GM21528 (cell line): Measurements from ENCODE around the gene NMNAT1.
"Not testable (repeated sequence)": the region's sequence is repeated elsewhere in the genome, so short reads cannot be mapped to it uniquely, and the experiment has no call there.

Experiments
- ATAC-seq: cut with Tn5 transposase; IDR thresholded peaks from one replicate; pipeline ENCODE4 v1.9.1; 2021; ENCODE audit warnings: mild to moderate bottlenecking, moderate library complexity; ENCODE audit not compliant: unreplicated experiment, low FRiP score

NMNAT1 gene

DNA sequence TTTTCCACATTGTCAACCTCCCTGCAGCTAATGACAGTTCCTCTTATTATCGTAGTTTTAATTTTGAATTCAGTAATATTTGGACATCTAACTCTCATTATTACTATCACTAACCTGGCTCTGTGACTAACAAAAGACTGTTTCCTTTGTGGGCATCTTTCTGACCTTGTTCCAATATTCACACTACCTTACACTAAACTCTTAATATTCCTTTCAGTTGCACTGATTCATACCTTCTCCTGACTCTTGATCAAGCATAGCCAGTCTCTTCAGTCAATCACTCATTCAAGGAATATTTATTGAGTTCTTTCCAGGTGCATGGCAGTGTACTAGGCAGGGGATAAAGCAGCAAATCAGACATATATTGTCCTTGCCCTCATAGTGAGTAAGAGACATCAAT is 25.4 kb upstream of the NMNAT1 start:
- ATAC-seq, result no peak

DNA sequence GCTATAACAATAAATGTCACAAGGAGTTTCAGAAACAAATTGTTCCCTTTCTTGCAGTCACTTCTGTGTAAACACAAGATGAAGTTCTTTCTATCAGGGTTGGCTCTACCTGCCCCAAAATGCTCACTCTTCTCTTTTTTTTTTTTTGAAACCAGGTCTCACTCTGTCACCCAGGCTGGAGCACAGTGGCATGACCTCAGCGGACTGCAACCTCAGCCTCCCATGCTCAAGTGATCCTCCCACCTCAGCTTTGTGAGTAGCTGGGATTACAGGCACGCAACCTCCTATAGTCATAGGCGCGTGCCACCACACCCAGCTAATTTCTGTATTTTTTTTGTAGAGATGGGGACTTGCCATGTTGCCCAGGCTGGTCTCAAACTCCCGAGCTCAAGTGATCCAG is 22.7 kb upstream of the NMNAT1 start:
- ATAC-seq, result no peak

DNA sequence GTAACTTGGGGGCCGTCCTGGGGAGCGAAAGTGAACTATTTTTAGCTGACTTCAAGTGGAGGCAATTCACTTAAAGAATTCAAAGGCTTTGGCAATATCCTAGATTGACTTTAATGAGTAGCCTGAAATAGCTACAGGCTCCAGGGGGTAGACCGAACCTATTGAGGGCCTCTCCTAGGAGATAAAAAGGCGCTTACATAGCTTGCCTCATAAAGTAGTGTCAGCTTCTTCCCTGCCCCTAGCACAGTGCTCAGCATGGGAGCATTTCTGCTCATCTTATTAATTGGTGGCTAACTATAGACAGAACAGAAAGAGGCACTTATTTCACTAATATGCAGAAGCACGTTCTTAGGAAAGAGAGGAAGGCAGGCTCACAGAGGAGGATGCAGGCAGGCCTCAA is 20.9 kb upstream of the NMNAT1 start:
- ATAC-seq, result no peak

DNA sequence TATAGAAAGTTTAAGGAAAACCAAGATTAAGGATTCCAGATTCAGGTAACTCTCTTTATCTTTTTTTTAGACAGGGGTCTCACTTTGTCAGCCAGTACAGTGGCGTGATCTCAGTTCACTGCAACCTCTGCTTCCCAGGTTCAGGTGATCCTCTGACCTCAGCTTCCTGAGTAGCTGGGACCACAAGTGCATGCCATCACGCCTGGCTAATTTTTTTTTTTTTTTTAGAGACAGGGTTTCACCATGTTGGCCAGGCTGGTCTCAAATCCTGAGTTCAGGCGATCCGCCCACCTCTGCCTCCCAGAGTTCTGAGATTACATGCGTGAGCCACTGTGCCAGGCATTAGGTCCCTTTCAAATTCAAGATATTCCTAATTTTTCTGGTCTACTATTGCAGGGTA is 16.0 kb upstream of the NMNAT1 start:
- ATAC-seq, result no peak

DNA sequence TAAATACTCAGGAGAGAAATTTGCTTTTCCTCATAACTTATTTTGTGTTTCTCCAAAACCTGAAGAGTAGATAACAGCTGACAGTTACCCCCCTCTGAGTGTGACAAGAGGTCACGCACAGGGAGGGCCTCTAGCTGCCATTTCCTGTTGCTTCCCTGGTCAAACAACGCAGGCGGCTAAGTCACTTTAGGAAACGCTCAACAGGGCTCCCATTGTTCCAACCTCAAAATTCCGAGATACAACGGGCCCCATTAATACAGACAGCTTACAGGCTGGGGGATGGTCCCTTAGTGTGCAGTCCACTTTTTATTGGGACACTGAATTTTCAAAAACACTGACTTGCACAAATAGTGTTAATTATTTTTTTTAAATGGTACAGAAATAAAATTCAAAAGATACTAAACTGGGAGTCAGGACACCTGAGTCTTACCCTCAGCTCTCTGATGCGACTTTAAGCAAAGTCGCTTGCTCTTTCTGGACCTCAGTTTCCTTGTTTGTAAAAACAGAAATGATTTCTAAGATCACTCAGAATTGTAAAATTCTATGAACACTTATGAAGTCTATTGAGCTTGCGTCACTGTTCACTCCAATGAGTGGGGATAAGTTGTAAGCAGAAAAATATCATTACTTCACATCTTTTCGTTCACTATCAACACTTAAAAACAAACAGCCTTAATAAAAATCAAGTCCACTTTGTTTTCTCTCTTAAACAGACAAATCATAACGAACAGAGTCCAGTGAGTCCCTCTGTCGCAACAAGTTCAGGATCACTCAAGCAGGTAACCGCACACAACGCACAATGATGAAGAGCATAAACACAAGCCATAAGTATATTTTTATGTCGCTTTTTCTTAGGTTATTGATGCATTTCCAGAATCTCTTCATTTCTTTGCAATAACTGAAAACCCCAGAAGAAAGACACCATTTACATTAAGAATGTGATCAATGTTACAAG is 13.6 kb upstream of the NMNAT1 start:
- no peak for ATAC-seq

DNA sequence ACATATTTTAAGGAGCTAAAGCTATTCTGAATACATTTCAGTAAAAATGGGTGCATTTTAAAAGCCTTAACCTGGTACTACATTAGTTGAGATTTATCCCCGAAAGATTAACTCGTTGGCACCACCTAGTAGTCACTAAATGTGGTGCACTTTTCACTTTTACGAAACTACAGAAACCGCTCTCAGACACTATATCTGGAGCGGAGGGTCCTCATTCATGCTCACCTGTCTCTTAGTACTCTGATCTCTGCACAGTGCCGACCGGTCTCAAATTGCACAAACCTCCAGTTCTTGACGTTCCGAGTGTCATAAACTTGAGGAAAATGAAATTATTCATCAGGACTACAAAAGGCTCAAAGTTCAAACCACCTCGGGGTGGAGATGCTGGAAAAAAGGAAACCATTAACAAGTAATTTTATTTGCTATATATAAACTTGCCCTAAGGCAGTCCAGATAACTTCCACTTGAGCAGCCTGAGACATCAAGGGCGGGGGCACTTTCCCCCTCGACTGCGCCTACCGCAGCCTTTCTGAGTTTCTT is 806 bp upstream of the NMNAT1 start:
- ATAC-seq, result peak; percentile 36

DNA sequence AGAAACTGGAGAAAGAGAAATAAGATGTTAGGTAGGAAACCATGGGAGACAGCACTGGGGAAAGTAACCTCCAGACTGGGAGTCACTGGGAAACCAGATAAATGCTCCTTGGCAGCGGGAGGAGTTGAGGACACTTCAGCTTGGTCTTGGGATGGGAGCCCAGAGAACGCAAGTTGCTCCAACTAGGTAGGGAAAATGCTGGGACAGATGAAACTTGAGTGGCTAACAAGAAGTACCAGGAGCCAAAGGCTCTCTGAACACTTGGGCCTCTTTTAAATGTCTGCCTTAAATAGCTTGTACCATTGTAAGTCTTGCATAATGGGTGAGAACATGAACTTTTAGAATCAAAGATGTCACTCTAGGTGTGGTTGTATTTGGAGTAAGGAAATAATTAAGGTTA is 3.0 kb downstream of the NMNAT1 start:
- no peak for ATAC-seq

DNA sequence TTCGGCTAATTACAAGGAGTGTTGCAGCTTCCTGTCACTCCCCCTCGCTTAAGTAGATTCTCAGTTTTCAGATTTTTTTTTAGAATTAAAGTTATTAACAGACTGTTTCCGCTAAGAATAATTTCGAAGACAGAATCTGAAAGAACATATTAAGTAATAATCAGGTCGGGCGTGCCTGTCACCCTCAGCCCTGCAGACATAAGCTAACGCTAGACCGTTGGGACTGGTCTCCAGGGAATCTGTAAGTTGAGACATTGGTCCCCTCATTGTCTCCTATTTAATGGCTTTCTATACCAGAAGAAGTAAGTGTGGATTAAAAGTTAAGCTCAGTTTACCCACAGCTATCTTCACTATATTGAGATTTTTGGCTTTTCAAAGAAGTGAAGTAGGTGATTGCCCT is 14.5 kb downstream of the NMNAT1 start:
- ATAC-seq, result no peak

DNA sequence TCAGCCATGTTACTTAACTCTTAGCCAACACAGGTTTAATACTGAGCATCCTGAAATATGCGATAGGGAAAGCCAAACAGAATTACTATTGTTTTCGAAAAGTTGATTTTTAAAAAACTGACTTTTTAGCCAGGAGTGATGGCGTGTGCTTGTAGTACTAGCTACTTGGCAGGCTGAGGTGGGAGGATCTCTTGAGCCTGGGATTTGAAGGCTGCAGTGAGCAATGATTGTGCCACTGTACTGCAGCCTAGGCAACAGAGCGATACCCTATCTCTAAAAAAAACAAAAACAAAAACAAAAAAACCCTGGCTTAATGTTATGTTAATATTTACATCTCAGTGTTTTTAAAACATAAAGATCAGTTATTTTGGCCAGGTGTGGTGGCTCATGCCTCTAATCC is 16.7 kb downstream of the NMNAT1 start:
- ATAC-seq, result no peak

DNA sequence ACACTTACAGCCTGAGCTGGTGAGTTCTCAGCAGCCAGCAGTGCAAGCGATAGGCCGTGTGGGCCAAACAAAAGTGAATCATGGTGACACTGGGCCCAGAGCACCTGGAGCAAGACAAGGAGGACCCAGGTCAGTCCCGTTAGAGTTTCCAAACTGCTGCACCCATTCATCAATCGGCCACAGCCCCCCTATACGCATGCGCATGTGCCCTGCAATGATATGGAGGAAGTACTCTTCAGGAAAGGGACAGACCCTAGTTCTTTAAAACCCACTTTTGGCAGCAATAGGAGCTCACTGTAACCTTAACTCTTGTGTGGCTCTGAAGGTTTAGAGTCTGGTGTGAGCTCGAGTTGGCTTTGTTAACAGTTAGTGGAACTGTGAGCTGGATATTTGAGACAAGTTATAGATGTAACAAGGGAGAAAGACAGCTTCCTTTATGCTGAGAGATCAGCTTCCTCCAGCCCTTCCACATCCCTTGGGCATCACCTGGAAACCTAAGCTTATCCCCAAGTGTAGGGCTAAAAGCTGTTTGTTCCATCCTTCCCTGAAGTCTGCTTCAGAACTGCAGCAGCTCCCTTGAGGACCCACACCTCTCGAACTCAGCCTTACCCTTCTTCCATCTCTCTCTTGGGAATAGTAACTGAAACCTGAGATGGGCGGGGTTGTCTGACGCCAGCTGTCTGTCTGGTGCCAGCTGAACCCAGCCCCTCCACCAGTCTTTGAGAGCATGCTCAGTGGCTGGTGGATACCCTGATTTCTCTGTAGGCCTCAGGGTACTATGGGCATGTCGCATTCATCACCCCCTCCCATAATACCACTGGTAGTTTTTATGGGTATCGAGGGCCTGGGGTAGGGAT is 17.7 kb downstream of the NMNAT1 start:
- peak; percentile 72 for ATAC-seq

DNA sequence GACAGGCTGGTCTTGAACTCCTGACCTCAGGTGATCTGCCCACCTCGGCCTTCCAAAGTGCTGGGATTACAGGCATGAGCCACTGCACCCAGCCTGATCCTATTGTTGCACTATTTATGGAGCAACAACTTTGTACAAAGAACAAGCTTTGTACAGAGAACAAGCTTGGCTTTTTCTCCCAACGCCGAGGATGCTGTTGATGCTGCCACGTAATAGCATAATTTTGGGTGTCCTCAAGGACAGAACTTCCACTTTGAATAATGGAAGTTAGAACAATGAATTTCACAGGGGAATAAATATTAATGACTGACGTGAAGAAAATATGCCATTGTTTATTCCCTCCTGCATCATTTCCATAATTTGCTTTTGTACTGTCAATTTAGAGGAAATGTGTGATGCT is 41.0 kb downstream of the NMNAT1 start:
- ATAC-seq, result no peak

DNA sequence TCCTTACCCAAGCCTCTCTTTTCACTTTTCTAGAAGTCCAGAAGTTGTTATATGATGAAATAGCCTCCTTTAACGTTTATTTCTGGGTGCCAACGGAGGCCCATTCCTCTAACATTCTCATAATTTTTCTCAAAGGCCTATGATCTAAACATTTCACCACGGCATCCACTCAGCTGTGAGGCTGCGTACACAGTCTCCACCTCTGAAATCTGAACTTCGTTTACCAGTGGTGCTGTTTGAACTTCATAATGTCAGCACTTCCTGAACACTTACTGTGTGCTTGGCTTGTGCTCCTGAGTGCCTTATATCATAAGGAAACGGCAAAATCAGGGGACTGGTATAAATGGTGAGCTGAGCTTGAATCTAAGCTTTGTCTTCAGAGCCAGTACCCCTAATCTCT is 41.7 kb downstream of the NMNAT1 start:
- no peak for ATAC-seq

DNA sequence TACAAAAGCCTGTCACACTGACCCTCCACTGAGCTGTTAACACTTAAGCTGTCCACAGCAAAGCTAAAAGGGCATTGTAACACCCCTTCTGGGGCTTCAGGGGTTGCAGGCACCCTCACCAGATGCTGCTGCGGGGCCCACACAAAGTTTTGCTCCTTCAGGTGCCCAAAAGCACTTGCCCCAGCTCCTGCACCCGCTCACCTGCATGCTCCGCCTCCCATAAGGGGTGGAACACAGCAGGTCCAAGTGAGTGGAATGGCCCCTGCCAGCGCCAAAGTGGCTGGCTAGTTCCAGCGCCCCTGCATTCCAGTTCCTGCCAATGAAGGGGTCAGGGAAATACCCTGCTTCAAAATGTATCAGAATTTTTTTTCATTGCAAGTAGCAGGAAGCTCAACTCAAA is 46.5 kb downstream of the NMNAT1 start:
- no peak for ATAC-seq

DNA sequence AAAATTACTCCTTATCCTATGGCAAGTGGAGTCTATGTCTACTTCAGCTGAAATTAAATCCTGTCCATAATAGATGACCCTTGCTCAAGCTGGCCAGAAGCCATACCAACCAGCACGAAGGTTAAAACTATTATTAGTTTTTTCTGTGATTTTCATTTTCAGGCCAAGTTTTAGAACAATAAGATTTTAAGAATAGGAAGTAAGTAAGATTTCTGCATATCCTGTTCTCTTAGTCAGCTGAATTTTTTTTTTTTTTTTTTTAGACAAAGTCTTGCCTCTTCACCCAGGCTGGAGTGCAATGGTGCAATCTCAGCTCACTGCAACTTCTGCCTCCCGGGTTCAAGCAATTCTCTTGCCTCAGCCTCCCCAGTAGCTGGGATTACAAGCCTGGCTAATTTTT is 47.7 kb downstream of the NMNAT1 start:
- no peak for ATAC-seq

DNA sequence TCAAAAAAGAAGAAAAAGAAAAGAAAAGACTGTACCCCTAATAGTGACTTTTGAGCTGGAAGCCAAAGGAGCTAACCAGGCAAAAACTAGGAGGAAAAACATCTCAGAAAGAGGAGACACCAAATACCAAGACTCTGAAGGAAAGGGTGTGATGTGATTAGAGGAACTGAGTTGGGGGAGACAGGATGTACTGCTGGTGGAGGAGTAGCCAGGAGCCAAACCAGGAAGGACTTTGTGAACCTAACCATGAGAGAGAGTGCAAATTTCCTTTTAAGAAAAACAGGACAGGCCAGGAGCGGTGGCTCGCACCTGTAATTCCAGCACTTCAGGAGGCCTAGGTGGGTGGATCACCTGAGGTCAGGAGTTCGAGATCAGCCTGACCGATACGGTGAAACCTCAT is 49.6 kb downstream of the NMNAT1 start:
- no peak for ATAC-seq

DNA sequence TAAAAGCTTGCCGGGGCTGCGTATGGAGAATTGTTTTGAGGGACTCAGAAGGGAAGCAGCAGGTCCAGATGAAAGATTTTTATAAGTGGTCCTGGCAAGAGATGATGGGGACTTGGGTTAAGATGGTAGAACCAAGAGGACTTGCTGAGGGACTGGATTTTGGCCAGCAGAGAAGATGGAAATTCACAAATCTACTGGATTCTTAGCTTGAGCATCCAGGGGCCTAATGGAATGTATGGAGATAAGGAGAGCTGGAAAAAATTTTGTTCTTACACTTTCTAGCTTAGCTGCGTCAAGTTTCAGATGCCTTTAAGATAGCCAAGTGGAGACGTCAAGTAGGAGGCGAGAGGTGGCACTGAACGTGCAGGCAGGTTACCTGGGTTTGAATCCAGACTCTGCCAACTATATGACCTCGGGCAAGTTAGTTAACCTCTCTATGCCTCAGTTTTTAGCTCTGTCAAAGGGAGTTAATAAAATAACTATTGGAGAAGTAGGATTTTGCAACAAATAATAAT is 50.3 kb downstream of the NMNAT1 start:
- ATAC-seq, result no peak

DNA sequence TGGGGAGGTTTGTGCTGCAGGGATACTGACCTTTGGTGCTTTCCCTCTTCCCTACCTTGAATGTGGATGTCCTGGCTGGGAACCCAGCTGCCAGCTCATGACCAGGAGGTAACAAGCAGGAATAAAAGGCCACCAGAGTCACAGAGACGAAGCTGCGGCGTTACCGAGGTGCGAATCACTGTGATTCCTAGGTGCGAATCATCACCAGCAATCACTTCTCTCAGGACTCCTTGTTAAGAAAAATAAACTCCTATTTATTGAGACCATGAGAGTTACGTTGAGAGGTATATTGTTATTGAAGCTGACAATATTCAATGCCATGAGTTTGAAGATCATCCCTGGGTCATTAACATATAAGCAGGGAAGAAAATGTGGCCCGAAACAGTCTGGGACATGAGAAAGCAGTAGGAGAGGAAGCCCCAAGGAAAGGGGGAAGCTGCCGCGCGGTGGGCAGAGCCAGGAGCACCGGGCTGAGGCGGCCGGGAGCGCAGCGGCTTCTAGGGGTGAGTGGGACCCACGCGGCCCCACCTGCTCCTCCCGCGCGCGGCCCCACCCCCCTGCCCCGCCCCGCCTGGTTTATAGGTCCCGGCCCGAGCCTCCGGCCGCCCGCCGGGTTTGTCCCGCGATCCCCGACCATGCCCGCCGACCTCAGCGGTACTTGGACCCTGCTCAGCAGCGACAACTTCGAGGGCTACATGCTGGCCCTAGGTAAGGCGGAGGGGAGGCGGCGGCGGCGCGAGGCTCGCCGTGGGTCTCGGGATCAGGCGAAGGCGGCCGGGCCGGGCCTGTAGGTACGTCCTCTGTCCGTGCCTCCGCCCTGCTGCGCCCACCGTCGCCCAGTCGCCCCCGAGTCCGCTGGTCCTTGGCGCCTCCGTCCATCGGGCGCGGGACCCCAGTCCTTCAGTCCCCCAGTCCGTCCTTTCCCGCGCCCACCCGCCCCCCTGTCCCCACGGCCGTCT is 53.6 kb downstream of the NMNAT1 start, which contains the start of gene RBP7:
Gene RBP7, plus strand, starts transcription at position 605 of the 959 bp plus-strand sequence. Its CDS starts 31 bp downstream, at position 636.
- no peak for ATAC-seq

DNA sequence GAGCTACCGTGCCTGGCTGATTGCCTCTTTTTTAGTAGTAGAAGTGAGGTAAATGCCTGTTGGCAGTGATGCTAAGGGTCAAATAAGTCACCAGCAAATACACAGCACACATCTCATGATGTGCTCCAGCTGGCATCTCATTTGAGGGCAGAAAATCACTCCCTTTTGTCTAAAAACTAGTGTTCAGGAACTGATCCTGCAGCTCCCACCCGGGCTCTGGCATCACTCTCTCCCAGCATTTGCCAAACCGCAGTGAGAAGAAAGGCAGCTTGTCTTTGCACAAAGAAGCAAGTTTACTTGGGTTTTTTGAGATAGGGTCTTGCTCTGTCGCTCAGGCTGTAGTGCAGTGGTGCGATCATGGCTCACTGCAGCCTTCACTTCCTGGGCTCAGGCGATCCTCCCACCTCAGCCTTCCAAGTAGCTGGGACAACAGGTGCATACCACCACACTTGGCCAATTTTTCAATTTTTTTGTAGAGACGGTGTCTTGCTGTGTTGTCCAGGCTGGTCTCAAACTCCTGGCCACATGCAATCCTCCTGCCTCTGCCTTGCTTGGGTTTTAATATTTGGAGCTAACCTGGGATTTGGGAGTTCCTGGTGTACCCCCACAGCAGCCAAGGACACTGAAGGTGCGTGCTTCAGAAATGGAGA is 57.9 kb downstream of the NMNAT1 start:
- ATAC-seq, result no peak

DNA sequence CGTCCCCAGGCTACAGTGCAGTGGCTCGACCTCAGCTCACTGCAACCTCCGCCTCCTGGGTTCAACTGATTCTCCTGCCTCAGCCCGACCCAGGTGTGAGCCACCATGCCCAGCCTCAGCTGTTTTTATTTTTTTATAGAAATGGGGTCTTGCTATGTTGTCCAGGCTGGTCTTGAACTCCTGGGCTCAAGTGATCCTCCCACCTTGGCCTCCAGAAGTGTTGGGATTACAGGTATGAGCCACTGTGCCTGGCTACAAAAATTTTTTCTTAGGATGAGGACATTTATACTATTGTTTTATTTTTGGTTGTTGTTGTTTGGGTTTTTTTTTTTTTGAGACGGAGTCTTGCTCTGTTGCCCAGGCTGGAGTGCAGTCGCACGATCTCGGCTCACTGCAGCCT is 62.0 kb downstream of the NMNAT1 start:
- ATAC-seq, result not testable (repeated sequence)
